Mesothelial cell of epicardium (in vitro differentiated cells): ENCODE data around the gene LYRM4. TPM values are rescaled to one million over a fixed set of nuclear protein-coding genes. Genes with fewer than 3 reads are reported as not detected.

Experiments used
- DNase-seq, 2 experiments: peaks; one replicate each; pipeline ENCODE4 v3.0.0; 2021; ENCODE audit warnings: low spot score in 2 of 2; ENCODE audit not compliant: unreplicated experiment in 2 of 2
- H3K27ac Mint-ChIP-seq: 2 replicates; pipeline ENCODE4 v1.8.0; 2021; ENCODE audit warnings: mixed read lengths
- H3K27me3 Mint-ChIP-seq: 2 replicates; pipeline ENCODE4 v1.8.0; 2021; ENCODE audit warnings: low read depth, mixed read lengths
- H3K36me3 Mint-ChIP-seq: 2 replicates; pipeline ENCODE4 v1.8.0; 2021; ENCODE audit warnings: mixed read lengths
- H3K4me1 Mint-ChIP-seq: 2 replicates; pipeline ENCODE4 v1.8.0; 2021; ENCODE audit warnings: mixed read lengths
- H3K4me3 Mint-ChIP-seq: 2 replicates; pipeline ENCODE4 v1.8.0; 2021; ENCODE audit warnings: mild to moderate bottlenecking, moderate library complexity, mixed read lengths
- H3K9me3 Mint-ChIP-seq: 2 replicates; pipeline ENCODE4 v1.8.0; 2021; ENCODE audit warnings: mixed read lengths
- total RNA-seq: library from RNA; stranded (reverse); gene quantifications from 3 replicates; pipeline ENCODE4 v1.2.1, GENCODE V29; 2021
- TF ChIP-seq, protein P1 (sequence below): fragments of 200-600 bp; sonication (generic); IDR thresholded peaks from one replicate; pipeline ENCODE4 v1.5.0; 2021; ENCODE audit warnings: antibody characterized with exemption; ENCODE audit not compliant: unreplicated experiment

The LYRM4 gene
- total RNA-seq, 1 donor from 2014 or later: 35.5 TPM

DNA sequence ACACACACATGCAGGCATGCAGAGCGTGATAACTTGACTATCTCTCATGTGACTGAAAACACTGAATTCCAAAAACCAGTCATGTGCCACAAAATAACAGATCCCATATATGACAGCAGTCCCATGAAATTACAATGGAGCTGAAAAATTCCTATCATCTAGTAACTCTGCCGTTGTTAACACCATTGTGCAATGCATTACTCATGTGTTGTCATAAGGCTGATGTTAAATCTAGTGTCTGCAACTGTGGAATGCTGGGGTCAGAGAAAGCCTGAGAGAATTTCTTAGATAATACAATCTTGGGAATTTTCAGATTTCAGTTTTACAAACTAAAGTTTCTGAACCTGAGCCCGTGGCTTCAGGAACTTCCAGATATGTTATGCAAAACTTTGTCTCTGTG lies 70.2 kb downstream of the LYRM4 start:
- Mint-ChIP-seq H3K4me3 (no peak overlapping the region), H3K27me3 (no peaks in the 10 kb centered on the region), H3K36me3 (peaks cover 2% of the 10 kb centered on the region), H3K4me1 (peaks cover 27% of the 10 kb centered on the region), H3K27ac (peak overlapping the region; percentile 62), H3K9me3 (no peaks in the 10 kb centered on the region)
- TF ChIP-seq, protein P1, sequence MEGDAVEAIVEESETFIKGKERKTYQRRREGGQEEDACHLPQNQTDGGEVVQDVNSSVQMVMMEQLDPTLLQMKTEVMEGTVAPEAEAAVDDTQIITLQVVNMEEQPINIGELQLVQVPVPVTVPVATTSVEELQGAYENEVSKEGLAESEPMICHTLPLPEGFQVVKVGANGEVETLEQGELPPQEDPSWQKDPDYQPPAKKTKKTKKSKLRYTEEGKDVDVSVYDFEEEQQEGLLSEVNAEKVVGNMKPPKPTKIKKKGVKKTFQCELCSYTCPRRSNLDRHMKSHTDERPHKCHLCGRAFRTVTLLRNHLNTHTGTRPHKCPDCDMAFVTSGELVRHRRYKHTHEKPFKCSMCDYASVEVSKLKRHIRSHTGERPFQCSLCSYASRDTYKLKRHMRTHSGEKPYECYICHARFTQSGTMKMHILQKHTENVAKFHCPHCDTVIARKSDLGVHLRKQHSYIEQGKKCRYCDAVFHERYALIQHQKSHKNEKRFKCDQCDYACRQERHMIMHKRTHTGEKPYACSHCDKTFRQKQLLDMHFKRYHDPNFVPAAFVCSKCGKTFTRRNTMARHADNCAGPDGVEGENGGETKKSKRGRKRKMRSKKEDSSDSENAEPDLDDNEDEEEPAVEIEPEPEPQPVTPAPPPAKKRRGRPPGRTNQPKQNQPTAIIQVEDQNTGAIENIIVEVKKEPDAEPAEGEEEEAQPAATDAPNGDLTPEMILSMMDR: no peak
- DNase-seq: no peak

DNA sequence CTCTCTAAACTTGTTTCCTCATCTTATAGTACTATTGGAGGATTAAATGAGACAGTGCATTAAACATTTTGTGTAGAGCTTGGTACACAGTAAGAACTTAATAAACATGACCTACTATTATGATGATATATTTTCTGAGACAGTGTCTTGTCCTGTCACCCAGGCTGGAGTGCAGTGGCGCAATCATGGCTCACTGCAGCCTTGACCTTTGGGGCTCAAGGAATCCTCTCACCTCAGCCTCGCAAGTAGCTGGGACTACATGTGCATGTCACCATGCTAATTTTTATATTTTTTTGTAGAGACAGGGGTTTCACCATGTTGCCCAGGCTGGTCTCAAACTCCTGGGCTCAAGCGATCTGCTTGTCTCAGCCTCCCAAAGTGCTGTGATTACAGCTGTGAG lies 72.1 kb downstream of the LYRM4 start:
- no peaks in the 10 kb centered on the region for H3K27me3 Mint-ChIP-seq
- no peak for DNase-seq
- H3K27ac Mint-ChIP-seq: no peak overlapping the region
- no peak overlapping the region for H3K4me3 Mint-ChIP-seq
- H3K9me3 Mint-ChIP-seq: no peaks in the 10 kb centered on the region
- TF ChIP-seq, protein P1: no peak
- H3K4me1 Mint-ChIP-seq: peaks cover 29% of the 10 kb centered on the region
- no peaks in the 10 kb centered on the region for H3K36me3 Mint-ChIP-seq

DNA sequence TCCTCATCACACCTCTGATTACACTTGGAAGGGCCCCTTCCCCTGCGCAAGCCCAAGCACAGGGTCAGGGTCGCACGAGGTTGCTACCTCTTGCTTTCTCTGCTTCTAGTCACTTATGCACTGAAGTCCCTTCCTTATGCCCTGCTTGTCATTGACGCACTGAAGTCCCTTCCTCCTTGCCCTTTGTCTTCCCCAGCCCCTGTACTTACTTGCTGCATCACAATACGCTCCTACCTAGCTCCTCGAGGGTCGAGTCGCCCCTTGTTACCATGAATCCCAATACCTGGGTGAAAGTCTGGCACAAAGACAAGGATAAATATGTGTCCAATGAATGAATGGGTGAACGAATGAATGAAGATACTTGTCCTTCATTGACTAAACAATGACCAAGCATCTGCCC lies 75.9 kb downstream of the LYRM4 start:
- no peak overlapping the region for H3K27ac Mint-ChIP-seq
- DNase-seq: no peak
- no peaks in the 10 kb centered on the region for H3K9me3 Mint-ChIP-seq
- no peaks in the 10 kb centered on the region for H3K27me3 Mint-ChIP-seq
- peaks cover 14% of the 10 kb centered on the region for H3K4me1 Mint-ChIP-seq
- TF ChIP-seq, protein P1: no peak
- no peak overlapping the region for H3K4me3 Mint-ChIP-seq
- H3K36me3 Mint-ChIP-seq: no peaks in the 10 kb centered on the region

DNA sequence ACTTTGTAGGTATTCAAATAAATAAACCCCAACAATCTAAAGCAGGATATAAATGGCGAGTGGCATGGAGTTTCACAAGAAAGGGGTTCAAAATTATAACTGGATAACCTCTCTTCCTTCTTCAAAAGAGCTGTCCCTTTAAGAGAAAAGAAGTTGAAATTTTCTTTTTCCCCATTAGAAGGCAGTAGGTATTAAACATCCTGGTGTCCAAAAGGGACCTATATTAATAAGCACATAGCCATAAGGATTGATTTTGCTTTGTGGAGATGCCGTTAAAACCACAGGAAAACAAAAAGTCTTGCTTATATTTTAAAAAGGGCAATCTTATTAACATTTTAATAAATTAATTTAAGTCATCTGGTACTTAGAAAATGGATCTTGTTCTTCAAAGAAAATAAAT lies 76.5 kb downstream of the LYRM4 start:
- no peak for DNase-seq
- no peaks in the 10 kb centered on the region for H3K27me3 Mint-ChIP-seq
- H3K36me3 Mint-ChIP-seq: no peaks in the 10 kb centered on the region
- H3K9me3 Mint-ChIP-seq: no peaks in the 10 kb centered on the region
- no peak overlapping the region for H3K27ac Mint-ChIP-seq
- TF ChIP-seq, protein P1: no peak
- no peak overlapping the region for H3K4me3 Mint-ChIP-seq
- peaks cover 9% of the 10 kb centered on the region for H3K4me1 Mint-ChIP-seq

DNA sequence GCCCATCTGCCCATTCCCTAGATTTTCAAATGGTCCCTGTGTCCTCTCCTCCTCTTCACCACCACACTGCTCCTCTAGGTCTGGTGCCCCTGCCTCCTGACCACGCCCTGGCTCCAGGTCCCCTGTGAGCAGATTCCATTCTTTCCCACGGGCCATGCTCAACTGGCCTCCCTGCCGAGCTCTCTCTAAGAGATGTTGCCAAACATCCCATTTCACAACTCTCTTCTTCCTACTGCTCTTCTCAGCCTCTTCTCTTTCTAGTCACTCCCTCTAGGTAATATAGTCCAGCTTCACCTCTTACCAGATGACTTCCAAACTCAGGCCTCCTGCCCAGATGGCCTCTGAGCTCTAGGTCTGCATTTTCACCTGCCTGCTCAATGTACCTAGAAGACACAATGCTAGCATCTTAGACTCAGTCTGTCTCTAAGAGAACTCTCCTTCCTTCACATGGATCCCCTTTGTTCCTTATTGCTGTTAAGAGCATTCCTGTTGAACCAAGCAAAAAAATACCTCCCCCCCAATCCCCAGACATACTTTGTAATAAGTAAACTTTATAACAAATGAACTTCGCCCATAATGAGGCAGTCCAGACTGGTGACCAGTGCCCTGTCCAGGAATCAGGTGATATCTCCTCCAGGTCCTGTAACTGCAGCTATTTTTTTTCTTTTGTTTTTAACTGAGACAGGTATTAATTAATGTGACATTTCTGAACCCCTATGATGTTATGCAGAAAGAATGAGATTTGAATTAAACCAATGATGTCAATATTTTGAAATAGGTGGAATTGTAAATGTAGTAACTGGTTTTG lies 79.0 kb downstream of the LYRM4 start:
- no peak for DNase-seq
- no peak overlapping the region for H3K27ac Mint-ChIP-seq
- no peaks in the 10 kb centered on the region for H3K36me3 Mint-ChIP-seq

More for the DNA sequence above, 79.0 kb downstream of the LYRM4 start:
- TF ChIP-seq, protein P1: no peak
- Mint-ChIP-seq H3K4me3 (no peak overlapping the region), H3K9me3 (no peaks in the 10 kb centered on the region), H3K4me1 (peaks cover 9% of the 10 kb centered on the region), H3K27me3 (no peaks in the 10 kb centered on the region)
